Smooth muscle cell (in vitro differentiated cells): ENCODE measurements around the gene TPCN1. TPM values are rescaled to one million over a fixed set of nuclear protein-coding genes. Genes with fewer than 3 reads are reported as not detected.
A peak's percentile ranks its signal among the peaks of the same experiment; 100 is the strongest.

ENCODE experiments used
- DNase-seq: peaks from one replicate; lab custom pipeline; 2025; ENCODE audit not compliant: unreplicated experiment; lab: John Stamatoyannopoulos, UW
- H2AFZ ChIP-seq: fragments of 200-600 bp; sonication (generic); 2 replicates; pipeline ENCODE4 v1.6.0; 2016; ENCODE audit warnings: antibody characterized with exemption, low read depth, mild to moderate bottlenecking
- H3F3A ChIP-seq: fragments of 200-600 bp; sonication (generic); 2 replicates; pipeline ENCODE4 v1.6.0; 2017; ENCODE audit warnings: antibody characterized with exemption, low read depth
- H3K27ac ChIP-seq: fragments of 200-600 bp; sonication (generic); 2 replicates; pipeline ENCODE4 v1.5.1; 2016; ENCODE audit warnings: low read depth, mild to moderate bottlenecking
- H3K27me3 ChIP-seq: fragments of 200-600 bp; sonication (generic); 2 replicates; pipeline ENCODE4 v1.6.1; 2016; ENCODE audit warnings: low read depth, mild to moderate bottlenecking
- H3K36me3 ChIP-seq: fragments of 200-600 bp; sonication (generic); 2 replicates; pipeline ENCODE4 v1.5.1; 2016; ENCODE audit warnings: low read depth
- H3K4me1 ChIP-seq: fragments of 200-600 bp; sonication (generic); 2 replicates; pipeline ENCODE4 v1.5.1; 2016; ENCODE audit warnings: low read depth
- H3K4me2 ChIP-seq: fragments of 200-600 bp; sonication (generic); 2 replicates; pipeline ENCODE4 v1.6.0; 2016; ENCODE audit warnings: mild to moderate bottlenecking
- H3K4me3 ChIP-seq: fragments of 200-600 bp; sonication (generic); 2 replicates; pipeline ENCODE4 v1.5.1; 2016; ENCODE audit warnings: mild to moderate bottlenecking
- H3K79me2 ChIP-seq: fragments of 200-600 bp; sonication (generic); 2 replicates; pipeline ENCODE4 v1.6.0; 2016; ENCODE audit warnings: low read depth, mild to moderate bottlenecking
- H3K9ac ChIP-seq: fragments of 200-600 bp; sonication (generic); 2 replicates; pipeline ENCODE4 v1.6.0; 2016; ENCODE audit warnings: low read depth
- H3K9me3 ChIP-seq: fragments of 200-600 bp; sonication (generic); replicated peaks from 2 replicates; pipeline ENCODE4 v1.5.1; 2016; ENCODE audit warnings: low read depth
- H4K20me1 ChIP-seq: fragments of 200-600 bp; sonication (generic); 2 replicates; pipeline ENCODE4 v1.6.0; 2016; ENCODE audit warnings: low read depth
- CTCF ChIP-seq: fragments of 200-600 bp; sonication (generic); IDR thresholded peaks from 2 replicates; pipeline ENCODE4 v1.5.1; 2017; ENCODE audit warnings: borderline replicate concordance, mild to moderate bottlenecking, antibody characterized with exemption; ENCODE audit not compliant: insufficient read depth, poor library complexity, severe bottlenecking
- WGBS: methylation state at CpG from one replicate; pipeline ENCODE4 v1.1.7; 2016; ENCODE audit warnings: low lambda C conversion rate; 5-methylcytosine and 5-hydroxymethylcytosine counted together
- polyA plus RNA-seq: library from polyadenylated mRNA; unstranded; fragments of >200 nt; fragmentation: Nextera tagmentation; extraction: Ambion mirVana; gene quantifications from 2 replicates; pipeline ENCODE4 v1.2.1, GENCODE V29; 2016
- total RNA-seq: library from RNA; depleted of rRNA; stranded (reverse); fragments of >200 nt; gene quantifications from 2 replicates; pipeline ENCODE4 v1.2.3, GENCODE V29; 2014

TPCN1 gene
- total and polyA plus RNA-seq, 2 experiments from 2014 or later = 12.9 to 29.2 TPM

GRCh38 chr12:113180333-113180732 is 40.9 kb upstream of the TPCN1 start:
- peaks cover 5% of the 10 kb centered on the region for H3F3A ChIP-seq
- peaks cover 28% of the 10 kb centered on the region for H3K79me2 ChIP-seq
- no peak overlapping the region for H3K27ac ChIP-seq
- H3K4me1 ChIP-seq = peaks cover 4% of the 10 kb centered on the region
- no peak overlapping the region for H3K4me2 ChIP-seq
- H3K27me3 ChIP-seq = no peaks in the 10 kb centered on the region
- no peak overlapping the region for H2AFZ ChIP-seq
- peaks cover 8% of the 10 kb centered on the region for H4K20me1 ChIP-seq
- no peak overlapping the region for H3K9ac ChIP-seq
- no peak for TF ChIP-seq CTCF
- WGBS = 78% methylated on average over 4 of the region's 4 CpGs
- no peaks in the 10 kb centered on the region for H3K9me3 ChIP-seq
- no peak overlapping the region for H3K4me3 ChIP-seq
- peaks cover 15% of the 10 kb centered on the region for H3K36me3 ChIP-seq
- DNase-seq = no peak

- no peak overlapping the region for H3K4me2 ChIP-seq
- no peak for TF ChIP-seq CTCF
- peaks cover 34% of the 10 kb centered on the region for H3K79me2 ChIP-seq
- H3K27ac ChIP-seq = no peak overlapping the region
- peaks cover 5% of the 10 kb centered on the region for H3F3A ChIP-seq
- H3K4me3 ChIP-seq = no peak overlapping the region
- H3K4me1 ChIP-seq = peaks cover 9% of the 10 kb centered on the region
- DNase-seq = no peak
- no peaks in the 10 kb centered on the region for H3K27me3 ChIP-seq
- peaks cover 8% of the 10 kb centered on the region for H4K20me1 ChIP-seq
- H3K9ac ChIP-seq = no peak overlapping the region
- H3K36me3 ChIP-seq = peaks cover 15% of the 10 kb centered on the region
- H3K9me3 ChIP-seq = no peaks in the 10 kb centered on the region
- H2AFZ ChIP-seq = no peak overlapping the region
- 98% methylated on average over 3 of the region's 3 CpGs for WGBS
Observed at GRCh38 chr12:113181975-113182374, 39.3 kb upstream of the TPCN1 start.

GRCh38 chr12:113183030-113183589 is 38.2 kb upstream of the TPCN1 start:
- WGBS = 96% methylated on average over 11 of the region's 11 CpGs
- H3K79me2 ChIP-seq = peaks cover 34% of the 10 kb centered on the region
- TF ChIP-seq CTCF = no peak

GRCh38 chr12:113184098-113184899 is 37.0 kb upstream of the TPCN1 start:
- Histone ChIP-seq H3K9me3 (no peaks in the 10 kb centered on the region), H3K9ac (peak overlapping the region; percentile 58), H3K27me3 (no peaks in the 10 kb centered on the region), H3K79me2 (peaks cover 34% of the 10 kb centered on the region), H4K20me1 (peaks cover 8% of the 10 kb centered on the region), H3F3A (peaks cover 5% of the 10 kb centered on the region), H3K27ac (peak overlapping the region; percentile 92), H3K4me3 (peak overlapping the region; percentile 81), H3K36me3 (no peaks in the 10 kb centered on the region), H3K4me1 (peaks cover 9% of the 10 kb centered on the region), H3K4me2 (peak overlapping the region; percentile 89), H2AFZ (peak overlapping the region; percentile 93)
- TF ChIP-seq CTCF = no peak
- DNase-seq = no peak
- WGBS = 35% methylated on average over 26 of the region's 26 CpGs

More at GRCh38 chr12:113183030-113183589, 38.2 kb upstream of the TPCN1 start:
- H3K4me2 ChIP-seq = no peak overlapping the region
- no peak overlapping the region for H3K4me3 ChIP-seq
- H3K4me1 ChIP-seq = peaks cover 9% of the 10 kb centered on the region
- peaks cover 8% of the 10 kb centered on the region for H4K20me1 ChIP-seq
- H3K9ac ChIP-seq = no peak overlapping the region
- peaks cover 4% of the 10 kb centered on the region for H3K36me3 ChIP-seq
- H3F3A ChIP-seq = peaks cover 5% of the 10 kb centered on the region
- no peak overlapping the region for H3K27ac ChIP-seq
- no peak overlapping the region for H2AFZ ChIP-seq
- no peaks in the 10 kb centered on the region for H3K27me3 ChIP-seq
- DNase-seq = no peak
- no peaks in the 10 kb centered on the region for H3K9me3 ChIP-seq
